ENCODE results near the gene SRF. TPM values are rescaled to one million over a fixed set of nuclear protein-coding genes. Genes with fewer than 3 reads are reported as not detected.
A peak's percentile ranks its signal among the peaks of the same experiment; 100 is the strongest.

SRF gene
- total RNA-seq, 1 donor from 2014 or later = 20.7 TPM

- Mint-ChIP-seq H3K36me3 (ENCODE audit: unreplicated experiment) (no peaks in the 10 kb centered on the region), H3K27ac (ENCODE audit: unreplicated experiment) (peak overlapping the region; percentile 99), H3K27me3 (ENCODE audit: unreplicated experiment) (peaks cover 16% of the 10 kb centered on the region), H3K4me1 (ENCODE audit: low read depth, unreplicated experiment) (peaks cover 41% of the 10 kb centered on the region), H3K4me3 (ENCODE audit: unreplicated experiment) (no peak overlapping the region), H3K9me3 (ENCODE audit: unreplicated experiment) (peaks cover 15% of the 10 kb centered on the region)
- TF ChIP-seq CTCF (IDR thresholded peaks at IDR 0.05; ENCODE audit: partially characterized antibody, unreplicated experiment) = no peak
- DNase-seq = peak; percentile 42
Measured at GRCh38 chr6:43125119-43125518, 46.0 kb upstream of the SRF start.

- peaks cover 38% of the 10 kb centered on the region for H3K4me1 Mint-ChIP-seq (ENCODE audit: low read depth, unreplicated experiment)
- no peak for DNase-seq
- peaks cover 14% of the 10 kb centered on the region for H3K27me3 Mint-ChIP-seq (ENCODE audit: unreplicated experiment)
- H3K4me3 Mint-ChIP-seq (ENCODE audit: unreplicated experiment) = peak overlapping the region; percentile 25
- TF ChIP-seq CTCF (IDR thresholded peaks at IDR 0.05; ENCODE audit: partially characterized antibody, unreplicated experiment) = no peak
- H3K27ac Mint-ChIP-seq (ENCODE audit: unreplicated experiment) = peak overlapping the region; percentile 99
- peaks cover 14% of the 10 kb centered on the region for H3K9me3 Mint-ChIP-seq (ENCODE audit: unreplicated experiment)
- no peaks in the 10 kb centered on the region for H3K36me3 Mint-ChIP-seq (ENCODE audit: unreplicated experiment)
Measured at GRCh38 chr6:43125555-43125954, 45.5 kb upstream of the SRF start.

GRCh38 chr6:43127180-43127579 lies 43.9 kb upstream of the SRF start:
- Mint-ChIP-seq H3K27ac (ENCODE audit: unreplicated experiment) (no peak overlapping the region), H3K27me3 (ENCODE audit: unreplicated experiment) (peaks cover 14% of the 10 kb centered on the region), H3K36me3 (ENCODE audit: unreplicated experiment) (peaks cover 5% of the 10 kb centered on the region), H3K4me1 (ENCODE audit: low read depth, unreplicated experiment) (peaks cover 26% of the 10 kb centered on the region), H3K4me3 (ENCODE audit: unreplicated experiment) (no peak overlapping the region), H3K9me3 (ENCODE audit: unreplicated experiment) (peaks cover 16% of the 10 kb centered on the region)
- TF ChIP-seq CTCF (IDR thresholded peaks at IDR 0.05; ENCODE audit: partially characterized antibody, unreplicated experiment) = no peak
- no peak for DNase-seq

GRCh38 chr6:43127877-43128276 lies 43.2 kb upstream of the SRF start:
- H3K4me3 Mint-ChIP-seq (ENCODE audit: unreplicated experiment) = no peak overlapping the region
- peaks cover 5% of the 10 kb centered on the region for H3K36me3 Mint-ChIP-seq (ENCODE audit: unreplicated experiment)
- DNase-seq = no peak
- H3K27ac Mint-ChIP-seq (ENCODE audit: unreplicated experiment) = peak overlapping the region; percentile 38
- peaks cover 22% of the 10 kb centered on the region for H3K4me1 Mint-ChIP-seq (ENCODE audit: low read depth, unreplicated experiment)
- no peak for TF ChIP-seq CTCF (IDR thresholded peaks at IDR 0.05; ENCODE audit: partially characterized antibody, unreplicated experiment)
- H3K9me3 Mint-ChIP-seq (ENCODE audit: unreplicated experiment) = peaks cover 13% of the 10 kb centered on the region
- H3K27me3 Mint-ChIP-seq (ENCODE audit: unreplicated experiment) = peaks cover 13% of the 10 kb centered on the region

GRCh38 chr6:43128926-43129325 lies 42.1 kb upstream of the SRF start:
- Mint-ChIP-seq H3K4me3 (ENCODE audit: unreplicated experiment) (no peak overlapping the region), H3K4me1 (ENCODE audit: low read depth, unreplicated experiment) (peaks cover 12% of the 10 kb centered on the region), H3K9me3 (ENCODE audit: unreplicated experiment) (peaks cover 8% of the 10 kb centered on the region), H3K36me3 (ENCODE audit: unreplicated experiment) (peaks cover 5% of the 10 kb centered on the region), H3K27ac (ENCODE audit: unreplicated experiment) (no peak overlapping the region), H3K27me3 (ENCODE audit: unreplicated experiment) (peaks cover 9% of the 10 kb centered on the region)
- no peak for DNase-seq
- TF ChIP-seq CTCF (IDR thresholded peaks at IDR 0.05; ENCODE audit: partially characterized antibody, unreplicated experiment) = no peak

Measured in glutamatergic neuron (in vitro differentiated cells).